ENCODE results near the gene SLC22A8. TPM values are rescaled to one million over a fixed set of nuclear protein-coding genes. Genes with fewer than 3 reads are reported as not detected.

The SLC22A8 gene
- total RNA-seq, 1 experiment from 2014 or later: not detected

DNA sequence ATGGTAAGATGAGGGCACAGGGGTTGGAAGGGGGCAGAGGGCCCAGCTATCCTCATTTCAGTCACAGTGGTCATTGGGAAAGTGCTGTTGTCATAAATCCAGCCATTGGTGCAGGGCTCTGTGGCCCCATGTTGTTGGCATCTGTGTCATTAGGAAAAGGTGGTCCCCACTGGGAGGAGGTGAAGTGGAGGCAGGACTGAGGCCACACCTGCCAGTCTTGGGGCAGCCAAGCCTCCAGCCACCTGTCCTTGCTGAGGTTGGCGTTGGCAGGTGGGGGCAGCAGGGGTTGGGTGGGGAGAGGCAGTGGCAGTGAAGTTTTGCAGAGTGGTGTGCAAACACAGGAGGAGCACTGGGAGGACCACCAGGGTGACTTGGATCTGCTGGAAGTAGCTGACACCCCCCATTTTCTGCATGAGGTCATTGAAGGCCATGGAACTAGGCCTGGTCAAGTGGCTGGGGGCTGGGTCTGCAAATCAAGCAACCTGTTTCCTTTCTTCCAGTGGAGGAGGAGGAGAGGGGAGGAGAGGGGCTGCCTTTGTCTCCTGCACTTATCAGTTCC lies 56.1 kb downstream of the SLC22A8 start:
- H3K36me3 ChIP-seq (ENCODE audit: control insufficient read depth, insufficient read depth, low read length): no peaks in the 10 kb centered on the region
- CTCF ChIA-PET: interaction anchor here (0.7 kb wide), 1 partner anchor 16 kb away, joined by 6 read pairs; no protein-coding TSS in a partner anchor
- in situ Hi-C loops (cut with HindIII; ENCODE audit: low pct_unique_long_range_greater_than_20kb, low sequenced_read_pairs): no loop called here
- intact Hi-C loops (cut with micrococcal nuclease; ENCODE audit: unreplicated experiment): no loop called here
- no peaks in the 10 kb centered on the region for H3K4me1 ChIP-seq (ENCODE audit: control insufficient read depth, insufficient read depth, low read length)
- POLR2A ChIA-PET: no interaction called here
- no peak for TF ChIP-seq SIN3A (IDR thresholded peaks at IDR 0.05; ENCODE audit: borderline replicate concordance, insufficient read depth, low read depth, low read length)
- no peak for TF ChIP-seq POLR2AphosphoS5 (IDR thresholded peaks at IDR 0.05; ENCODE audit: low read depth, low read length)
- TF ChIP-seq, protein P1, sequence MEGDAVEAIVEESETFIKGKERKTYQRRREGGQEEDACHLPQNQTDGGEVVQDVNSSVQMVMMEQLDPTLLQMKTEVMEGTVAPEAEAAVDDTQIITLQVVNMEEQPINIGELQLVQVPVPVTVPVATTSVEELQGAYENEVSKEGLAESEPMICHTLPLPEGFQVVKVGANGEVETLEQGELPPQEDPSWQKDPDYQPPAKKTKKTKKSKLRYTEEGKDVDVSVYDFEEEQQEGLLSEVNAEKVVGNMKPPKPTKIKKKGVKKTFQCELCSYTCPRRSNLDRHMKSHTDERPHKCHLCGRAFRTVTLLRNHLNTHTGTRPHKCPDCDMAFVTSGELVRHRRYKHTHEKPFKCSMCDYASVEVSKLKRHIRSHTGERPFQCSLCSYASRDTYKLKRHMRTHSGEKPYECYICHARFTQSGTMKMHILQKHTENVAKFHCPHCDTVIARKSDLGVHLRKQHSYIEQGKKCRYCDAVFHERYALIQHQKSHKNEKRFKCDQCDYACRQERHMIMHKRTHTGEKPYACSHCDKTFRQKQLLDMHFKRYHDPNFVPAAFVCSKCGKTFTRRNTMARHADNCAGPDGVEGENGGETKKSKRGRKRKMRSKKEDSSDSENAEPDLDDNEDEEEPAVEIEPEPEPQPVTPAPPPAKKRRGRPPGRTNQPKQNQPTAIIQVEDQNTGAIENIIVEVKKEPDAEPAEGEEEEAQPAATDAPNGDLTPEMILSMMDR (IDR thresholded peaks at IDR 0.05): no peak
- TF ChIP-seq, protein P2, sequence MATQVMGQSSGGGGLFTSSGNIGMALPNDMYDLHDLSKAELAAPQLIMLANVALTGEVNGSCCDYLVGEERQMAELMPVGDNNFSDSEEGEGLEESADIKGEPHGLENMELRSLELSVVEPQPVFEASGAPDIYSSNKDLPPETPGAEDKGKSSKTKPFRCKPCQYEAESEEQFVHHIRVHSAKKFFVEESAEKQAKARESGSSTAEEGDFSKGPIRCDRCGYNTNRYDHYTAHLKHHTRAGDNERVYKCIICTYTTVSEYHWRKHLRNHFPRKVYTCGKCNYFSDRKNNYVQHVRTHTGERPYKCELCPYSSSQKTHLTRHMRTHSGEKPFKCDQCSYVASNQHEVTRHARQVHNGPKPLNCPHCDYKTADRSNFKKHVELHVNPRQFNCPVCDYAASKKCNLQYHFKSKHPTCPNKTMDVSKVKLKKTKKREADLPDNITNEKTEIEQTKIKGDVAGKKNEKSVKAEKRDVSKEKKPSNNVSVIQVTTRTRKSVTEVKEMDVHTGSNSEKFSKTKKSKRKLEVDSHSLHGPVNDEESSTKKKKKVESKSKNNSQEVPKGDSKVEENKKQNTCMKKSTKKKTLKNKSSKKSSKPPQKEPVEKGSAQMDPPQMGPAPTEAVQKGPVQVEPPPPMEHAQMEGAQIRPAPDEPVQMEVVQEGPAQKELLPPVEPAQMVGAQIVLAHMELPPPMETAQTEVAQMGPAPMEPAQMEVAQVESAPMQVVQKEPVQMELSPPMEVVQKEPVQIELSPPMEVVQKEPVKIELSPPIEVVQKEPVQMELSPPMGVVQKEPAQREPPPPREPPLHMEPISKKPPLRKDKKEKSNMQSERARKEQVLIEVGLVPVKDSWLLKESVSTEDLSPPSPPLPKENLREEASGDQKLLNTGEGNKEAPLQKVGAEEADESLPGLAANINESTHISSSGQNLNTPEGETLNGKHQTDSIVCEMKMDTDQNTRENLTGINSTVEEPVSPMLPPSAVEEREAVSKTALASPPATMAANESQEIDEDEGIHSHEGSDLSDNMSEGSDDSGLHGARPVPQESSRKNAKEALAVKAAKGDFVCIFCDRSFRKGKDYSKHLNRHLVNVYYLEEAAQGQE (IDR thresholded peaks at IDR 0.05; ENCODE audit: insufficient read depth in 1 of 2, low read depth in 2 of 2, low read length in 1 of 2): no peak
- no peak for TF ChIP-seq TCF7L2 (IDR thresholded peaks at IDR 0.05; ENCODE audit: low read depth, low read length)
- BruUV-seq (replicated peaks): no TSS peak
- no peak overlapping the region for H3K27ac ChIP-seq (ENCODE audit: low read length)
- ATAC-seq (no peak), DNase-seq (ENCODE audit: low read depth, low spot score) (no peak)
- H3K4me3 ChIP-seq (ENCODE audit: low read depth in 2 of 2, low read length in 2 of 2): no peak overlapping the region
- H3K9me3 ChIP-seq (ENCODE audit: control insufficient read depth, insufficient read depth, low read depth, low read length): no peaks in the 10 kb centered on the region
- H3K27me3 ChIP-seq (ENCODE audit: control insufficient read depth, insufficient read depth, low read length): no peaks in the 10 kb centered on the region

DNA sequence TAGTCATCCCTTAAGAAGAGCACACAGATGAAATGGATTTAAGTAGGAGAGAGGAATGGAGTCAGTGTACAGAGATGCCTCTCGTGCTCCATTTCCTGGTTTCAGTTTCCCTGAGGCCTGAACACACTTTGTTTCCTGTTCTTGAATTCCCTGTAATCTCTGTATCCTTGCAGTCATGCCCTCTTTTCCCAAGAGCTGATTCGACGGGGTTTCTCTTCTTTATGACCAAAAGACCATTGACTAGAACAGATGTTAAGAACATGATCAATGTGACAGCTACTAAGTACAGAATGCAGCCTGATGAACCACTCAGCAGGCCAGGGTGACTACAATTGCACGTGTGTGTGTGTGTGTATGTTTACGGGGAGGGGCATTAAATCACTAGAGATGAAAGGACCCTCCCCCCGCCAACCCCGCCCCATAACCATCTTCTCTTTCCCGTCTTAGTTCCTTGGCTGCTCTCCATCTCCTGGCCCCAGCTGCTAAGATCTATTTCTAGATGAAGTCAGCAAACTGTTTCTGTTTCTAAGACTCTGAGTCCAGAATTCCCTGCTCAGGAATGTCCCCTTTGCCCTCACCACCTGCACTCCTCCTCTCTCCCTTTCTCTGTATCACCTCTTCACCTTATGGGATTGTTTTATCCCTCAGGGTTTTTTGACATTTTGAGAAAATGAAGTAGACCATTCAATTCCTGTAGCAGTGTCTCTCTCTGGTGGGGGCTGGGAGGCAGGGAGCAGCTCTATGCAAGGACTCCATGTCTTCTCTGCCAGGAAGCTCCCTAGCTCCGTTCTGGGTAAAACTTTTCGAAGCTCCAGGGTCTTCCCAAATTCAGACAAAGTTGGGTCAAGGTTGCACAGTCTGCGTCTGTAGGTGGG lies 56.9 kb downstream of the SLC22A8 start:
- intact Hi-C loops (cut with micrococcal nuclease; ENCODE audit: unreplicated experiment) (no loop called here), in situ Hi-C loops (cut with HindIII; ENCODE audit: low pct_unique_long_range_greater_than_20kb, low sequenced_read_pairs) (no loop called here)
- no peaks in the 10 kb centered on the region for H3K27me3 ChIP-seq (ENCODE audit: control insufficient read depth, insufficient read depth, low read length)
- TF ChIP-seq, protein P2 (IDR thresholded peaks at IDR 0.05; ENCODE audit: insufficient read depth in 1 of 2, low read depth in 2 of 2, low read length in 1 of 2): no peak
- TF ChIP-seq POLR2AphosphoS5 (IDR thresholded peaks at IDR 0.05; ENCODE audit: low read depth, low read length): no peak
- TF ChIP-seq SIN3A (IDR thresholded peaks at IDR 0.05; ENCODE audit: borderline replicate concordance, insufficient read depth, low read depth, low read length): no peak
- TF ChIP-seq, protein P1 (IDR thresholded peaks at IDR 0.05): no peak
- TF ChIP-seq TCF7L2 (IDR thresholded peaks at IDR 0.05; ENCODE audit: low read depth, low read length): no peak
- no peaks in the 10 kb centered on the region for H3K4me1 ChIP-seq (ENCODE audit: control insufficient read depth, insufficient read depth, low read length)
- ChIA-PET CTCF (interaction anchor here (0.7 kb wide), 1 partner anchor 17 kb away, joined by 6 read pairs; no protein-coding TSS in a partner anchor), POLR2A (no interaction called here)
- no peaks in the 10 kb centered on the region for H3K36me3 ChIP-seq (ENCODE audit: control insufficient read depth, insufficient read depth, low read length)
- no peaks in the 10 kb centered on the region for H3K9me3 ChIP-seq (ENCODE audit: control insufficient read depth, insufficient read depth, low read depth, low read length)
- no peak for DNase-seq (ENCODE audit: low read depth, low spot score)
- H3K4me3 ChIP-seq (ENCODE audit: low read depth in 2 of 2, low read length in 2 of 2): no peak overlapping the region
- H3K27ac ChIP-seq (ENCODE audit: low read length): no peak overlapping the region
- ATAC-seq: peak; percentile 43; the same call in 1 of the 2 replicates
- no TSS peak for BruUV-seq (replicated peaks)

Data from Panc1 (cell line).